ENCODE results near the gene KLK7. TPM values are rescaled to one million over a fixed set of nuclear protein-coding genes. Genes with fewer than 3 reads are reported as not detected.
"Not testable (repeated sequence)": the region's sequence is repeated elsewhere in the genome, so short reads cannot be mapped to it uniquely, and the experiment has no call there.

KLK7 gene
- total RNA-seq, 2 experiments from 2014 or later = not detected

GRCh38 chr19:50978772-50979390 is 4.8 kb downstream of the KLK7 start:
- Mint-ChIP-seq H3K27me3 (peaks cover 42% of the 10 kb centered on the region), H3K9me3 (no peaks in the 10 kb centered on the region), H3K4me1 (ENCODE audit: low read depth) (no peaks in the 10 kb centered on the region), H3K27ac (no peak overlapping the region), H3K36me3 (ENCODE audit: low read depth) (no peaks in the 10 kb centered on the region), H3K4me3 (no peak overlapping the region)
- CTCF ChIA-PET = no interaction called here
- POLR2A ChIA-PET = no interaction called here
- intact Hi-C loops (cut with micrococcal nuclease) = no loop called here
- TF ChIP-seq CTCF (IDR thresholded peaks at IDR 0.05) = no peak
- DNase-seq = no peak
- ATAC-seq = no peak

- DNase-seq = no peak
- Mint-ChIP-seq H3K27me3 (peaks cover 48% of the 10 kb centered on the region), H3K9me3 (no peaks in the 10 kb centered on the region), H3K36me3 (ENCODE audit: low read depth) (no peaks in the 10 kb centered on the region), H3K4me1 (ENCODE audit: low read depth) (no peaks in the 10 kb centered on the region), H3K4me3 (no peak overlapping the region), H3K27ac (no peak overlapping the region)
- intact Hi-C loops (cut with micrococcal nuclease) = no loop called here
- ChIA-PET CTCF (no interaction called here), POLR2A (interaction anchor here (0.6 kb wide), 1 partner anchor 11 kb away, joined by 3 read pairs; no protein-coding TSS in a partner anchor)
- no peak for TF ChIP-seq CTCF (IDR thresholded peaks at IDR 0.05)
- no peak for ATAC-seq
These were observed 6.1 kb downstream of the KLK7 start for GRCh38 chr19:50977626-50978025.

GRCh38 chr19:50975766-50976165 is 8.0 kb downstream of the KLK7 start:
- intact Hi-C loops (cut with micrococcal nuclease) = no loop called here
- Mint-ChIP-seq H3K4me1 (ENCODE audit: low read depth) (no peaks in the 10 kb centered on the region), H3K27ac (no peak overlapping the region), H3K36me3 (ENCODE audit: low read depth) (no peaks in the 10 kb centered on the region), H3K9me3 (no peaks in the 10 kb centered on the region), H3K4me3 (no peak overlapping the region), H3K27me3 (peaks cover 47% of the 10 kb centered on the region)
- no peak for TF ChIP-seq CTCF (IDR thresholded peaks at IDR 0.05)
- ATAC-seq (no peak), DNase-seq (no peak)
- ChIA-PET POLR2A (no interaction called here), CTCF (no interaction called here)

GRCh38 chr19:50974702-50975556 is 8.8 kb downstream of the KLK7 start:
- ChIA-PET POLR2A (no interaction called here), CTCF (no interaction called here)
- Mint-ChIP-seq H3K36me3 (ENCODE audit: low read depth) (no peaks in the 10 kb centered on the region), H3K27ac (no peak overlapping the region), H3K4me3 (no peak overlapping the region), H3K27me3 (peaks cover 45% of the 10 kb centered on the region), H3K4me1 (ENCODE audit: low read depth) (no peaks in the 10 kb centered on the region), H3K9me3 (no peaks in the 10 kb centered on the region)
- DNase-seq = no peak
- TF ChIP-seq CTCF (IDR thresholded peaks at IDR 0.05) = no peak
- intact Hi-C loops (cut with micrococcal nuclease) = no loop called here
- ATAC-seq = no peak

GRCh38 chr19:50972795-50973376 is 10.8 kb downstream of the KLK7 start:
- H3K9me3 Mint-ChIP-seq = no peaks in the 10 kb centered on the region
- H3K27ac Mint-ChIP-seq = no peak overlapping the region
- no peaks in the 10 kb centered on the region for H3K4me1 Mint-ChIP-seq (ENCODE audit: low read depth)
- intact Hi-C loops (cut with micrococcal nuclease) = no loop called here
- no peaks in the 10 kb centered on the region for H3K36me3 Mint-ChIP-seq (ENCODE audit: low read depth)
- CTCF ChIA-PET = no interaction called here
- no peak for DNase-seq
- peaks cover 41% of the 10 kb centered on the region for H3K27me3 Mint-ChIP-seq
- POLR2A ChIA-PET = no interaction called here
- no peak for TF ChIP-seq CTCF (IDR thresholded peaks at IDR 0.05)
- no peak overlapping the region for H3K4me3 Mint-ChIP-seq
- ATAC-seq = no peak

- H3K27me3 Mint-ChIP-seq = peaks cover 36% of the 10 kb centered on the region
- CTCF ChIA-PET; POLR2A ChIA-PET; DNase-seq; intact Hi-C loops (cut with micrococcal nuclease); ATAC-seq; H3K27ac Mint-ChIP-seq; H3K9me3 Mint-ChIP-seq; H3K4me1 Mint-ChIP-seq (ENCODE audit: low read depth); H3K36me3 Mint-ChIP-seq (ENCODE audit: low read depth); H3K4me3 Mint-ChIP-seq: not testable (repeated sequence)
These were observed 13.9 kb downstream of the KLK7 start for GRCh38 chr19:50969810-50970209.
